GM23338 (cell line): ENCODE results near the gene CHPF. TPM values are rescaled to one million over a fixed set of nuclear protein-coding genes. Genes with fewer than 3 reads are reported as not detected.

Experiments used
- ATAC-seq: fragments of 200-7000 bp; cut with Tn5 transposase; 3 replicates; pipeline ENCODE4 v1.9.1; 2020
- DNase-seq: peaks from one replicate; pipeline ENCODE4 v3.0.0-alpha.2; 2015; ENCODE audit warnings: low spot score
- H2AFZ ChIP-seq: fragments of 200-600 bp; sonication (generic); 2 replicates; pipeline ENCODE4 v1.8.0; 2016; ENCODE audit warnings: antibody characterized with exemption, mild to moderate bottlenecking, moderate library complexity
- H3F3A ChIP-seq: fragments of 200-600 bp; sonication (generic); replicated peaks from 2 replicates; pipeline ENCODE4 v1.8.0; 2017; ENCODE audit warnings: antibody characterized with exemption, mixed run types, low read depth
- H3K27ac ChIP-seq: fragments of 200-600 bp; sonication (generic); 2 replicates; pipeline ENCODE4 v1.6.1; 2016; ENCODE audit warnings: low read depth
- H3K27me3 ChIP-seq: fragments of 200-600 bp; sonication (generic); 2 replicates; pipeline ENCODE4 v1.8.0; 2016; ENCODE audit warnings: mild to moderate bottlenecking, mixed run types, moderate library complexity; ENCODE audit not compliant: insufficient read depth
- H3K36me3 ChIP-seq: fragments of 200-600 bp; sonication (generic); 2 replicates; pipeline ENCODE4 v1.8.0; 2016; ENCODE audit warnings: mild to moderate bottlenecking; ENCODE audit not compliant: insufficient read depth
- H3K4me1 ChIP-seq: fragments of 200-600 bp; sonication (generic); 2 replicates; pipeline ENCODE4 v1.8.0; 2016; ENCODE audit warnings: mild to moderate bottlenecking, moderate library complexity; ENCODE audit not compliant: insufficient read depth
- H3K4me2 ChIP-seq: fragments of 200-600 bp; sonication (generic); 2 replicates; pipeline ENCODE4 v1.7.1; 2017; ENCODE audit warnings: mixed run types
- H3K4me3 ChIP-seq: fragments of 200-600 bp; sonication (generic); 2 replicates; pipeline ENCODE4 v1.6.1; 2016; ENCODE audit warnings: mixed run types
- H3K79me2 ChIP-seq: fragments of 200-600 bp; sonication (generic); replicated peaks from 2 replicates; pipeline ENCODE4 v1.8.0; 2017; ENCODE audit warnings: mild to moderate bottlenecking; ENCODE audit not compliant: insufficient read depth
- H3K9me2 ChIP-seq: fragments of 200-600 bp; sonication (generic); 2 replicates; pipeline ENCODE4 v1.8.0; 2017; ENCODE audit not compliant: insufficient read depth
- H4K20me1 ChIP-seq: fragments of 200-600 bp; sonication (generic); replicated peaks from 2 replicates; pipeline ENCODE4 v1.8.0; 2017; ENCODE audit warnings: mild to moderate bottlenecking; ENCODE audit not compliant: insufficient read depth
- H3K27ac Mint-ChIP-seq: 2 replicates; pipeline ENCODE4 v1.8.0; 2020; ENCODE audit warnings: inconsistent platforms, mild to moderate bottlenecking, moderate library complexity, mixed read lengths
- H3K27me3 Mint-ChIP-seq: 3 replicates; pipeline ENCODE4 v1.8.0; 2022; ENCODE audit warnings: low read depth, mild to moderate bottlenecking, moderate library complexity, mixed read lengths, inconsistent platforms; ENCODE audit not compliant: insufficient read depth, poor library complexity
- H3K36me3 Mint-ChIP-seq: 3 replicates; pipeline ENCODE4 v1.8.0; 2021; ENCODE audit warnings: low read depth, mild to moderate bottlenecking, inconsistent platforms, moderate library complexity, mixed read lengths
- H3K4me1 Mint-ChIP-seq: 3 replicates; pipeline ENCODE4 v1.8.0; 2020; ENCODE audit warnings: mild to moderate bottlenecking, inconsistent platforms, mixed read lengths
- H3K4me3 Mint-ChIP-seq: 3 replicates; pipeline ENCODE4 v1.8.0; 2021; ENCODE audit warnings: moderate library complexity, mild to moderate bottlenecking, inconsistent platforms, mixed read lengths
- H3K9me3 Mint-ChIP-seq: 3 replicates; pipeline ENCODE4 v1.8.0; 2020; ENCODE audit warnings: moderate library complexity, mild to moderate bottlenecking, inconsistent platforms, mixed read lengths
- CREB1 ChIP-seq: fragments of 250-450 bp; sonication (Bioruptor Pico); IDR thresholded peaks from 2 replicates; pipeline ENCODE4 v1.5.0; 2020; ENCODE audit warnings: low read depth, mild to moderate bottlenecking, moderate library complexity
- CTCF ChIP-seq, 2 experiments: fragments of 200-600 bp in 1 of 2; sonication (generic) in 1 of 2; conservative IDR thresholded peaks; 2 replicates each; pipeline versions ENCODE4 v1.5.1 to v1.6.1; 2016 to 2017; ENCODE audit warnings: antibody characterized with exemption in 2 of 2, low read depth in 2 of 2, mild to moderate bottlenecking in 2 of 2, moderate library complexity in 1 of 2
- ETS1 ChIP-seq: IDR thresholded peaks from 2 replicates; pipeline ENCODE4 v1.6.1; 2016; ENCODE audit warnings: antibody characterized with exemption
- EZH2 ChIP-seq: fragments of 200-600 bp; sonication (generic); IDR thresholded peaks from one replicate; pipeline ENCODE4 v1.8.0; 2017; ENCODE audit warnings: antibody characterized with exemption, mild to moderate bottlenecking, low read depth; ENCODE audit not compliant: unreplicated experiment
- EZH2phosphoT487 ChIP-seq: fragments of 200-600 bp; sonication (generic); IDR thresholded peaks from one replicate; pipeline ENCODE4 v1.8.1; 2018; ENCODE audit warnings: antibody characterized with exemption; ENCODE audit not compliant: unreplicated experiment
- JUNB ChIP-seq: IDR thresholded peaks from one replicate; pipeline ENCODE4 v1.6.1; 2016; ENCODE audit warnings: antibody characterized with exemption; ENCODE audit not compliant: unreplicated experiment
- NANOG ChIP-seq: IDR thresholded peaks from 2 replicates; pipeline ENCODE4 v1.6.1; 2016; ENCODE audit warnings: antibody characterized with exemption, borderline replicate concordance
- POLR2AphosphoS5 ChIP-seq: IDR thresholded peaks from 2 replicates; pipeline ENCODE4 v1.6.1; 2016; ENCODE audit warnings: antibody characterized with exemption, low read depth
- REST ChIP-seq: IDR thresholded peaks from one replicate; pipeline ENCODE4 v1.6.1; 2018; ENCODE audit warnings: antibody characterized with exemption; ENCODE audit not compliant: unreplicated experiment
- STAT1 ChIP-seq: IDR thresholded peaks from one replicate; pipeline ENCODE4 v1.6.1; 2016; ENCODE audit warnings: antibody characterized with exemption; ENCODE audit not compliant: unreplicated experiment
- ZNF114 ChIP-seq: fragments of 250-450 bp; sonication (Bioruptor Pico); IDR thresholded peaks from 2 replicates; pipeline ENCODE4 v1.5.0; 2020; ENCODE audit warnings: mild to moderate bottlenecking, moderate library complexity
- ZNF331 ChIP-seq: fragments of 250-450 bp; sonication (Bioruptor Pico); IDR thresholded peaks from 2 replicates; pipeline ENCODE4 v1.5.0; 2020; ENCODE audit warnings: low read depth, mild to moderate bottlenecking, moderate library complexity
- ZNF462 ChIP-seq: fragments of 250-450 bp; sonication (Bioruptor Pico); IDR thresholded peaks from 2 replicates; pipeline ENCODE4 v1.5.0; 2020; ENCODE audit warnings: mild to moderate bottlenecking, moderate library complexity
- polyA plus RNA-seq: library from polyadenylated mRNA; unstranded; fragments of >200 nt; fragmentation: Nextera tagmentation; extraction: Ambion mirVana; gene quantifications from 2 replicates; pipeline ENCODE4 v1.2.1, GENCODE V29; 2016
- total RNA-seq: library from RNA; depleted of rRNA; stranded (reverse); fragments of >200 nt; shearing (Covaris generic); gene quantifications from 2 replicates; pipeline ENCODE4 v1.2.3, GENCODE V29; 2014

CHPF gene
- total and polyA plus RNA-seq, 2 experiments from 2014 or later = 36.5 to 252 TPM

GRCh38 chr2:219544567-219544966, 958 bp upstream of the CHPF start:
- Histone ChIP-seq H3K4me3 (peak overlapping the region; percentile 96), H2AFZ (peak overlapping the region; percentile 90; the same call in 1 of the 2 replicates), H4K20me1 (peaks cover 18% of the 10 kb centered on the region), H3K36me3 (peaks cover 9% of the 10 kb centered on the region), H3K4me2 (peak overlapping the region; percentile 95), H3K4me1 (peaks cover 9% of the 10 kb centered on the region), H3F3A (peaks cover 12% of the 10 kb centered on the region), H3K27me3 (peaks cover 9% of the 10 kb centered on the region; the same call in 1 of the 2 replicates), H3K9me2 (no peaks in the 10 kb centered on the region), H3K79me2 (peaks cover 14% of the 10 kb centered on the region), H3K27ac (peak overlapping the region; percentile 59; the same call in 1 of the 2 replicates)
- TF ChIP-seq ETS1 (no peak), CTCF (conservative IDR thresholded peaks at IDR 0.05; ENCODE audit: low read depth in 2 of 2) (no peak), EZH2phosphoT487 (no peak), CREB1 (CRISPR knock-in tag) (no peak), ZNF331 (CRISPR knock-in tag) (no peak), ZNF114 (CRISPR knock-in tag) (no peak), EZH2 (no peak), ZNF462 (CRISPR knock-in tag) (no peak), NANOG (no peak), JUNB (no peak), STAT1 (no peak), POLR2AphosphoS5 (no peak), REST (no peak)
- Mint-ChIP-seq H3K9me3 (no peaks in the 10 kb centered on the region; the same call in 2 of the 3 replicates), H3K27ac (no peak overlapping the region), H3K36me3 (peaks cover 40% of the 10 kb centered on the region), H3K27me3 (peaks cover 20% of the 10 kb centered on the region), H3K4me3 (peak overlapping the region; percentile 90), H3K4me1 (peaks cover 20% of the 10 kb centered on the region)
- DNase-seq = no peak
- ATAC-seq = no peak
